AG10803 (cell line): ENCODE results near the gene CDO1.

Experiments used
- DNase-seq: peaks from one replicate; pipeline ENCODE4 v3.0.0; 2010; ENCODE audit warnings: low read depth
- H3K4me3 ChIP-seq: 2 replicates; pipeline ENCODE4 v1.5.1; 2011; ENCODE audit warnings: mild to moderate bottlenecking, low read length, control low read depth
- CTCF ChIP-seq: conservative IDR thresholded peaks from 2 replicates; pipeline ENCODE4 v1.5.1; 2011; ENCODE audit warnings: mild to moderate bottlenecking, low read length, control low read depth, inconsistent platforms

The CDO1 gene

GRCh38 chr5:115807654-115808052, 8.8 kb downstream of the CDO1 start:
- no peak overlapping the region for H3K4me3 ChIP-seq
- no peak for TF ChIP-seq CTCF

GRCh38 chr5:115806986-115807653, 9.3 kb downstream of the CDO1 start:
- DNase-seq: no peak
- no peak for TF ChIP-seq CTCF
- no peak overlapping the region for H3K4me3 ChIP-seq

More at GRCh38 chr5:115807654-115808052, 8.8 kb downstream of the CDO1 start:
- no peak for DNase-seq

- no peak for TF ChIP-seq CTCF
- DNase-seq: no peak
Measured at GRCh38 chr5:115801984-115802383, 14.5 kb downstream of the CDO1 start.

GRCh38 chr5:115801152-115801551, 15.3 kb downstream of the CDO1 start:
- no peak overlapping the region for H3K4me3 ChIP-seq
- TF ChIP-seq CTCF: no peak
- no peak for DNase-seq

More at GRCh38 chr5:115801984-115802383, 14.5 kb downstream of the CDO1 start:
- H3K4me3 ChIP-seq: no peak overlapping the region

- DNase-seq: no peak
- TF ChIP-seq CTCF: no peak
- H3K4me3 ChIP-seq: no peak overlapping the region
Measured at GRCh38 chr5:115800108-115800507, 16.4 kb downstream of the CDO1 start.

- no peak for TF ChIP-seq CTCF
- no peak for DNase-seq
Measured at GRCh38 chr5:115798252-115798651, 18.2 kb downstream of the CDO1 start.

GRCh38 chr5:115796656-115797055, 19.8 kb downstream of the CDO1 start:
- no peak for DNase-seq
- no peak for TF ChIP-seq CTCF
- H3K4me3 ChIP-seq: no peak overlapping the region

More at GRCh38 chr5:115798252-115798651, 18.2 kb downstream of the CDO1 start:
- no peak overlapping the region for H3K4me3 ChIP-seq
